Ishikawa (cell line): ENCODE measurements around the gene PIK3R4.

Experiments used
- CEBPB ChIP-seq: IDR thresholded peaks from 2 replicates; pipeline ENCODE4 v1.6.1; 2012
- EGR1 ChIP-seq: IDR thresholded peaks from 2 replicates; pipeline ENCODE4 v1.6.1; 2012
- EP300 ChIP-seq: IDR thresholded peaks from 2 replicates; pipeline ENCODE4 v1.6.1; 2012; ENCODE audit warnings: borderline replicate concordance
- MAX ChIP-seq: IDR thresholded peaks from 2 replicates; pipeline ENCODE4 v1.6.1; 2012
- RAD21 ChIP-seq: IDR thresholded peaks from 2 replicates; pipeline ENCODE4 v1.6.1; 2012; ENCODE audit warnings: low read depth

DNA sequence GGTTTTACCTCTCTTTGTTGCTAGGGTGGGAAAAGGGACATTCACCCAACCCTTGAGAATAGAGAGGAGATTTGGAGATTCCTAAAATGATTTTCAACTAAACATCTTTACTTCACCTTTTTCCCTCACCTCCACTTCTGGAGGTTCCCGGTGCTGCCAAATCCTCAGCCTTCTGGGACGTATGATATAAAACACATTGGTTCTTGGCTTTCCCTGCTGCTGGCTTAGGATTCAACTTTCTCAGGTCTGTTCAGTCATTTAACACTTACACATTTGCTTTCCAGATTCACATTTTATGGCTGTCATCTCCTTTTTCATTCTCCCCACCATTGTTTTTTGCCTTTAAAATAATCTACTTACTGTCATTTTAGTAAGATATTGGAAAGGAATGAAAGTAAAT lies 106.6 kb downstream of the PIK3R4 start:
- TF ChIP-seq CEBPB = no peak
- TF ChIP-seq MAX = no peak
- no peak for TF ChIP-seq RAD21
- TF ChIP-seq EP300 = no peak
- TF ChIP-seq EGR1 = no peak
